Testis (tissue), 3 donors: ENCODE measurements around the gene ATG4B. TPM values are rescaled to one million over a fixed set of nuclear protein-coding genes. Genes with fewer than 3 reads are reported as not detected.

ENCODE experiments used
- DNase-seq: peaks from one replicate; pipeline ENCODE4 v3.0.0-alpha.2; 2019
- H3K27ac ChIP-seq, 2 donors: fragments of 200-600 bp; sonication (generic); one replicate each; pipeline ENCODE4 v1.5.1; 2019
- H3K27me3 ChIP-seq: fragments of 200-600 bp; sonication (generic); one replicate; pipeline ENCODE4 v1.5.1; 2019
- H3K36me3 ChIP-seq: fragments of 200-600 bp; sonication (generic); one replicate; pipeline ENCODE4 v1.5.1; 2017; ENCODE audit warnings: low read depth; ENCODE audit errors: missing control alignments
- H3K4me1 ChIP-seq: fragments of 200-600 bp; sonication (generic); one replicate; pipeline ENCODE4 v1.5.1; 2019
- H3K4me3 ChIP-seq, 2 donors: fragments of 200-600 bp; sonication (generic); one replicate each; pipeline ENCODE4 v1.5.1; 2017 to 2019
- H3K9me3 ChIP-seq: fragments of 200-600 bp; sonication (generic); one replicate; pipeline ENCODE4 v1.5.1; 2017
- CTCF ChIP-seq, 3 experiments: fragments of 450-650 bp in 2 of 3; fragments of 200-600 bp in 1 of 3; sonication (generic) in 1 of 3; IDR thresholded peaks; one replicate each; pipeline ENCODE4 v1.5.1; 2016 to 2019; ENCODE audit warnings: antibody characterized with exemption in 3 of 3, mild to moderate bottlenecking in 2 of 3, moderate library complexity in 1 of 3
- POLR2A ChIP-seq: fragments of 450-650 bp; IDR thresholded peaks from one replicate; pipeline ENCODE4 v1.6.1; 2017; ENCODE audit warnings: antibody characterized with exemption, mild to moderate bottlenecking, moderate library complexity
- WGBS, 2 donors: methylation state at CpG; one replicate each; pipeline ENCODE4 v1.1.5; 2018; 5-methylcytosine and 5-hydroxymethylcytosine counted together
- intact Hi-C: fragments of 100-400 bp; cut with DNase I; formaldehyde crosslinking; loops from one replicate; pipeline ENCODE4 v1.15.1; 2023; ENCODE audit warnings: low total_unique reads
- polyA plus RNA-seq: library from polyadenylated mRNA; stranded (reverse); fragments of 350-450 nt; fragmentation: Illumina TruSeq; extraction: RNeasy Lipid Tissue Mini Kit (QIAGEN cat#74804); gene quantifications from one replicate; pipeline ENCODE4 v1.2.3, GENCODE V29; 2014; ENCODE audit warnings: low read depth, low replicate concordance; ENCODE audit not compliant: insufficient read depth
- total RNA-seq, 2 donors: library from RNA; depleted of rRNA; stranded (reverse); fragments of >200 nt; gene quantifications; one replicate each; pipeline ENCODE4 v1.2.3, GENCODE V29; 2016

ATG4B gene
- total and polyA plus RNA-seq, 3 donors from 2014 or later, result 123 to 159 (median 149) TPM

- DNase-seq, result no peak
- WGBS, 2 donors, result 95 to 100% methylated on average over 3 to 17 of the region's 17 CpGs
- TF ChIP-seq POLR2A (no peak), CTCF (IDR thresholded peaks at IDR 0.05) (no peak)
- Histone ChIP-seq H3K36me3 (no peaks in the 10 kb centered on the region), H3K4me1 (peaks cover 6% of the 10 kb centered on the region), H3K4me3 (no peak overlapping the region), H3K27ac (no peak overlapping the region), H3K27me3 (no peaks in the 10 kb centered on the region), H3K9me3 (no peaks in the 10 kb centered on the region)
- intact Hi-C loops, result no loop called here
Measured at GRCh38 chr2:241633561-241633960, 3.9 kb upstream of the ATG4B start.

GRCh38 chr2:241635756-241636155 is 1.7 kb upstream of the ATG4B start:
- Histone ChIP-seq H3K27me3 (no peaks in the 10 kb centered on the region), H3K27ac (peak overlapping the region; percentile 27 to 99), H3K4me1 (peaks cover 12% of the 10 kb centered on the region), H3K9me3 (no peaks in the 10 kb centered on the region), H3K4me3 (peak overlapping the region; percentile 97), H3K36me3 (no peaks in the 10 kb centered on the region)
- no peak for TF ChIP-seq POLR2A
- TF ChIP-seq CTCF (IDR thresholded peaks at IDR 0.05), result no peak
- DNase-seq, result no peak
- intact Hi-C loops, result no loop called here
- 7 to 10% methylated on average over 6 of the region's 6 CpGs for WGBS, 2 donors

- H3K4me3 ChIP-seq, result peak overlapping the region; percentile 97
- H3K4me1 ChIP-seq, result peaks cover 12% of the 10 kb centered on the region
- DNase-seq, result peak; percentile 54
- no peaks in the 10 kb centered on the region for H3K27me3 ChIP-seq
- no peaks in the 10 kb centered on the region for H3K9me3 ChIP-seq
- peak overlapping the region; percentile 27 to 99 for H3K27ac ChIP-seq
- 1% methylated on average over 24 to 62 of the region's 97 CpGs for WGBS, 2 donors
- no peaks in the 10 kb centered on the region for H3K36me3 ChIP-seq
- intact Hi-C loops, result no loop called here
- TF ChIP-seq CTCF (IDR thresholded peaks at IDR 0.05) (no peak), POLR2A (no peak)
Measured at GRCh38 chr2:241636182-241637017, 1.1 kb upstream of the ATG4B start.

GRCh38 chr2:241637795-241638660 is 535 bp downstream of the ATG4B start:
- Histone ChIP-seq H3K4me3 (peak overlapping the region; percentile 97), H3K9me3 (no peaks in the 10 kb centered on the region), H3K27ac (peak overlapping the region; percentile 99), H3K4me1 (peaks cover 12% of the 10 kb centered on the region), H3K36me3 (no peaks in the 10 kb centered on the region), H3K27me3 (no peaks in the 10 kb centered on the region)
- no peak for DNase-seq
- no peak for TF ChIP-seq CTCF (IDR thresholded peaks at IDR 0.05)
- TF ChIP-seq POLR2A, result no peak
- intact Hi-C loops, result no loop called here
- WGBS, 2 donors, result 1 to 2% methylated on average over 28 to 36 of the region's 67 CpGs
